H1 (cell line): ENCODE results near the gene PRKCSH. TPM values are rescaled to one million over a fixed set of nuclear protein-coding genes. Genes with fewer than 3 reads are reported as not detected.

ENCODE experiments used
- ASH2L ChIP-seq: fragments of 200-600, 300-600 bp; sonication (generic); IDR thresholded peaks from one replicate; pipeline ENCODE4 v1.7.1; 2017; ENCODE audit warnings: low read length
- BRCA1 ChIP-seq: IDR thresholded peaks from 2 replicates; pipeline ENCODE4 v1.6.1; 2012; ENCODE audit warnings: low read depth, low read length, improper control_type of control experiment
- CEBPB ChIP-seq: IDR thresholded peaks from 2 replicates; pipeline ENCODE4 v1.6.1; 2012; ENCODE audit warnings: low read depth, low read length
- CHD2 ChIP-seq: IDR thresholded peaks from 2 replicates; pipeline ENCODE4 v1.6.1; 2012; ENCODE audit warnings: low read length, improper control_type of control experiment
- CREB1 ChIP-seq: IDR thresholded peaks from 2 replicates; pipeline ENCODE4 v1.6.1; 2012; ENCODE audit warnings: inconsistent platforms
- CTBP2 ChIP-seq: IDR thresholded peaks from 2 replicates; pipeline ENCODE4 v1.7.0; 2011; ENCODE audit warnings: borderline replicate concordance, mild to moderate bottlenecking, moderate library complexity, mixed read lengths, low read length; ENCODE audit not compliant: insufficient read depth, insufficient read length
- EZH2 ChIP-seq: fragments of 200-600 bp; sonication (generic); IDR thresholded peaks from 2 replicates; pipeline ENCODE4 v1.7.1; 2012; ENCODE audit warnings: low read depth, mild to moderate bottlenecking, moderate library complexity, low read length, inconsistent platforms; ENCODE audit not compliant: severe bottlenecking
- GABPA ChIP-seq: IDR thresholded peaks from 2 replicates; pipeline ENCODE4 v1.6.1; 2011; ENCODE audit warnings: mild to moderate bottlenecking, low read length, moderate library complexity, borderline replicate concordance; ENCODE audit not compliant: insufficient read depth
- JUND ChIP-seq: IDR thresholded peaks from 2 replicates; pipeline ENCODE4 v1.6.1; 2011; ENCODE audit warnings: mild to moderate bottlenecking, improper control_type of control experiment, low read length
- KDM1A ChIP-seq: fragments of 200-600, 300-600 bp; sonication (generic); IDR thresholded peaks from 2 replicates; pipeline ENCODE4 v1.7.1; 2016; ENCODE audit warnings: mild to moderate bottlenecking, low read length, borderline replicate concordance
- KDM5A ChIP-seq: fragments of 200-600 bp; IDR thresholded peaks from 2 replicates; pipeline ENCODE4 v1.7.1; 2012; ENCODE audit warnings: mild to moderate bottlenecking, low read length, inconsistent platforms, mixed read lengths
- NANOG ChIP-seq: IDR thresholded peaks from 2 replicates; pipeline ENCODE4 v1.6.1; 2011; ENCODE audit warnings: low read length, low read depth, mild to moderate bottlenecking, inconsistent platforms; ENCODE audit not compliant: insufficient read depth, poor library complexity, severe bottlenecking
- NRF1 ChIP-seq: IDR thresholded peaks from 2 replicates; pipeline ENCODE4 v1.6.1; 2011; ENCODE audit warnings: mild to moderate bottlenecking, low read depth, low read length, improper control_type of control experiment
- PHF8 ChIP-seq: fragments of 200-600 bp; sonication (generic); conservative IDR thresholded peaks from 2 replicates; pipeline ENCODE4 v1.7.1; 2012; ENCODE audit warnings: low read depth, mild to moderate bottlenecking, inconsistent platforms, low read length, moderate library complexity
- RBBP5 ChIP-seq: IDR thresholded peaks from 2 replicates; pipeline ENCODE4 v1.7.1; 2012; ENCODE audit warnings: low read depth, mild to moderate bottlenecking, inconsistent platforms, low read length, moderate library complexity, borderline replicate concordance
- RFX5 ChIP-seq: IDR thresholded peaks from 2 replicates; pipeline ENCODE4 v1.6.1; 2011; ENCODE audit warnings: low read depth, low read length, improper control_type of control experiment, borderline replicate concordance
- RNF2 ChIP-seq: fragments of 200-900, 300-1000 bp; sonication (generic); IDR thresholded peaks from 2 replicates; pipeline ENCODE4 v1.7.1; 2016; ENCODE audit warnings: borderline replicate concordance, low read depth, mild to moderate bottlenecking, antibody characterized with exemption, low read length; ENCODE audit not compliant: poor library complexity, severe bottlenecking; ENCODE audit errors: missing control alignments
- SAP30 ChIP-seq: fragments of 300-600 bp; sonication (generic); IDR thresholded peaks from 2 replicates; pipeline ENCODE4 v1.7.1; 2012; ENCODE audit warnings: low read length, moderate library complexity, mild to moderate bottlenecking, inconsistent platforms; ENCODE audit not compliant: insufficient read depth, insufficient replicate concordance
- SIN3A ChIP-seq, 2 experiments: IDR thresholded peaks in 1 of 2; conservative IDR thresholded peaks in 1 of 2; 2 replicates each; pipeline ENCODE4 v1.6.1; 2011 to 2012; ENCODE audit warnings: low read length in 2 of 2, improper control_type of control experiment in 1 of 2, low read depth in 1 of 2, mild to moderate bottlenecking in 1 of 2
- SIRT6 ChIP-seq: IDR thresholded peaks from one replicate; pipeline ENCODE4 v1.7.1; 2012; ENCODE audit warnings: low read length, inconsistent platforms
- SIX5 ChIP-seq: IDR thresholded peaks from 2 replicates; pipeline ENCODE4 v1.6.1; 2011; ENCODE audit warnings: mild to moderate bottlenecking, low read depth, low read length
- SP1 ChIP-seq: IDR thresholded peaks from 2 replicates; pipeline ENCODE4 v1.6.1; 2011; ENCODE audit warnings: low read depth, low read length
- TBP ChIP-seq: IDR thresholded peaks from 2 replicates; pipeline ENCODE4 v1.6.1; 2011; ENCODE audit warnings: low read depth, low read length, improper control_type of control experiment
- TEAD4 ChIP-seq: IDR thresholded peaks from 2 replicates; pipeline ENCODE4 v1.6.1; 2012; ENCODE audit warnings: low read depth, low read length, inconsistent platforms, mixed read lengths
- polyA plus RNA-seq, 7 experiments: library from polyadenylated mRNA; depleted of rRNA in 3 of 7; stranded (reverse) in 5 of 7; unstranded in 2 of 7; fragments of >200 nt in 5 of 7; fragments of 200-250 nt in 2 of 7; gene quantifications; 1 replicate in 5 of 7; 2 replicates in 1 of 7; 4 replicates in 1 of 7; pipeline versions ENCODE4 v1.2.1 to v1.2.3, GENCODE V29; 2011 to 2013; ENCODE audit warnings: missing spikeins in 2 of 7, mixed read lengths in 2 of 7
- total RNA-seq: library from RNA; stranded (reverse); fragmentation: NEBNext Ultra II Directional; extraction: Animal tissue kit (Norgen Biotek cat#: 25700); gene quantifications from 2 replicates; pipeline ENCODE4 v1.2.1, GENCODE V29; 2021

PRKCSH gene
- total and polyA plus RNA-seq, 2 of the 8 experiments (the other 6 are each of a cell fraction or from before 2014, with no cell fraction given) = 97.2 to 337 TPM

GRCh38 chr19:11479090-11479897 is 43.9 kb downstream of the PRKCSH start (continued):
- TF ChIP-seq KDM5A = no peak
- no peak for TF ChIP-seq TBP
- TF ChIP-seq BRCA1 = no peak
- no peak for TF ChIP-seq RFX5
- TF ChIP-seq KDM1A = peak; percentile 95
- TF ChIP-seq CTBP2 = peak; percentile 40
- no peak for TF ChIP-seq RNF2
- TF ChIP-seq SP1 = peak; percentile 84
- TF ChIP-seq CHD2 = no peak
- no peak for TF ChIP-seq SAP30
- TF ChIP-seq ASH2L = no peak
- no peak for TF ChIP-seq GABPA
- no peak for TF ChIP-seq EZH2
- peak; percentile 49; the same call in 1 of the 2 replicates for TF ChIP-seq PHF8
- TF ChIP-seq NANOG = no peak
- TF ChIP-seq CREB1 = peak; percentile 56
- TF ChIP-seq RBBP5 = no peak
- no peak for TF ChIP-seq NRF1
- TF ChIP-seq JUND = no peak
- no peak for TF ChIP-seq SIX5
- TF ChIP-seq SIN3A (conservative IDR thresholded peaks at IDR 0.05 in 1 of 2, IDR thresholded peaks at IDR 0.05 in 1 of 2; ENCODE audit: low read depth in 1 of 2, low read length in 2 of 2) = peak in 1 of 2 experiments; percentile 94; a peak in 2 of 4 replicates
- TF ChIP-seq TEAD4 = 0 out of 2 replicates have a peak, but pooled peaks have one; percentile 19
- TF ChIP-seq CEBPB = no peak
- no peak for TF ChIP-seq SIRT6
